ENCODE data around the gene AGPS.
"Not testable (repeated sequence)": the region's sequence is repeated elsewhere in the genome, so short reads cannot be mapped to it uniquely, and the experiment has no call there.

Gene AGPS

GRCh38 chr2:177478029-177478428 is 85.5 kb downstream of the AGPS start:
- Histone ChIP-seq H3K27me3 (no peaks in the 10 kb centered on the region), H3K4me1 (no peaks in the 10 kb centered on the region), H4K20me1 (no peaks in the 10 kb centered on the region), H3K9ac (no peak overlapping the region), H3K4me3 (no peak overlapping the region), H3K4me2 (no peak overlapping the region), H3K36me3 (peaks cover 11 to 56% (median 24%) of the 10 kb centered on the region in 11 experiments; a peak in 19 of 22 replicates), H3K27ac (no peak overlapping the region), H3K9me3 (replicated peaks in 1 of 11) (peaks cover 0 to 28% (median 11%) of the 10 kb centered on the region in 11 experiments; a peak in 18 of 22 replicates)
- TF ChIP-seq Cebpa-rat (IDR thresholded peaks at IDR 0.05): no peak

DNA sequence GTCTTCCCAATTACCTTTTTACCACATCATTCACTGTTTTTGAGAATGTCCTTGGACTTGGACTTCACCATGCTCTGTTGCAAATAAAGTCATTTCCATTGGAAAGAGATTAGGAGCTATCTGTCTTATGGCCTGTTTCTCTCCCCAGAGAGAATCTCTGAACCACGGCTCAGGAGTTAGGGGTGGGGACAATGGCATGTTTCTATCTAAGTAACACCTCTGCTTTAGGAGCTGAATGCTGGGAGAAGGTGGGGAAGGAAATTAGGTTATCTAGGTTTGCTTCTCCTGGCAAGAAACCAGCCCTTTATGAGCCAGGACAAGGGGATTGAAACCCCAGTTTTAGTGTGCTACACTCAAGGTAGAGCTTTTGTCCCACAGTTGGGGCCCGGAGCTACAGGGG is 86.3 kb downstream of the AGPS start:
- no peaks in the 10 kb centered on the region for H3K4me1 ChIP-seq
- H3K27me3 ChIP-seq: no peaks in the 10 kb centered on the region
- no peak overlapping the region for H3K4me2 ChIP-seq
- no peak overlapping the region for H3K27ac ChIP-seq
- no peak for TF ChIP-seq Cebpa-rat (IDR thresholded peaks at IDR 0.05)
- H4K20me1 ChIP-seq: no peaks in the 10 kb centered on the region
- H3K9me3 ChIP-seq (replicated peaks in 1 of 11): peaks cover 0 to 28% (median 11%) of the 10 kb centered on the region in 11 experiments; a peak in 18 of 22 replicates
- H3K4me3 ChIP-seq: no peak overlapping the region
- H3K36me3 ChIP-seq: peaks cover 11 to 56% (median 24%) of the 10 kb centered on the region in 11 experiments; a peak in 19 of 22 replicates
- H3K9ac ChIP-seq: no peak overlapping the region

GRCh38 chr2:177482195-177482594 is 89.6 kb downstream of the AGPS start:
- no peak overlapping the region for H3K9ac ChIP-seq
- no peaks in the 10 kb centered on the region for H3K4me1 ChIP-seq
- no peak overlapping the region for H3K27ac ChIP-seq
- H3K4me3 ChIP-seq: no peak overlapping the region
- H3K4me2 ChIP-seq: no peak overlapping the region
- no peaks in the 10 kb centered on the region for H3K27me3 ChIP-seq
- TF ChIP-seq Cebpa-rat (IDR thresholded peaks at IDR 0.05): no peak
- peaks cover 10 to 69% (median 24%) of the 10 kb centered on the region in 11 experiments; a peak in 20 of 22 replicates for H3K36me3 ChIP-seq
- no peaks in the 10 kb centered on the region for H4K20me1 ChIP-seq
- H3K9me3 ChIP-seq (replicated peaks in 1 of 11): peaks cover 0 to 28% (median 11%) of the 10 kb centered on the region in 11 experiments; a peak in 18 of 22 replicates

DNA sequence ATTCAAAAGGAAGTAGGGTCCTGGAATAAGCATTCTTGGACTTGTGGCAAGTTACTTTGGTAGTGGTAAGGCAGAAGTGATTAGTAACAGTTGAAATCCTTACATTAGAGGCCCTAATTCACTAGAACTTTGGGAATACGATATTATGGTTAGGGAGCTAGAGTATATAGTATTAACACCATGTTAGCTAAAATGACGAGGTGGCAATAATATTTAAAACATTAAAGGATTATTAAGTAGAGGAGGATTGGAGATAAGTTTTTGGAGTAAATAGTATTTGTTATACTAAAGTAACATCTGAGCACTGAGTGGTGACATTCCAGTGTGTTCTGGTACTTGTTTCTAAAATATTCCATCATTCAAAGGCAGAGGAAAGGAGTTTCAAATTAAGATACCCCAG is 91.0 kb downstream of the AGPS start:
- H4K20me1 ChIP-seq: no peaks in the 10 kb centered on the region
- no peak overlapping the region for H3K4me3 ChIP-seq
- no peaks in the 10 kb centered on the region for H3K4me1 ChIP-seq
- peaks cover 6 to 59% (median 18%) of the 10 kb centered on the region in 11 experiments; a peak in 19 of 22 replicates for H3K36me3 ChIP-seq
- no peak overlapping the region for H3K4me2 ChIP-seq
- H3K27me3 ChIP-seq: no peaks in the 10 kb centered on the region
- H3K9me3 ChIP-seq (replicated peaks in 1 of 11): peaks cover 0 to 14% (median 7%) of the 10 kb centered on the region in 11 experiments; a peak in 15 of 22 replicates
- no peak overlapping the region for H3K9ac ChIP-seq
- no peak for TF ChIP-seq Cebpa-rat (IDR thresholded peaks at IDR 0.05)
- no peak overlapping the region for H3K27ac ChIP-seq

- H3K4me2 ChIP-seq: no peak overlapping the region
- H3K9me3 ChIP-seq (replicated peaks in 1 of 11): peaks cover 0 to 8% (median 4%) of the 10 kb centered on the region in 11 experiments; a peak in 8 of 22 replicates
Measured at GRCh38 chr2:177484180-177484795, 91.7 kb downstream of the AGPS start.

DNA sequence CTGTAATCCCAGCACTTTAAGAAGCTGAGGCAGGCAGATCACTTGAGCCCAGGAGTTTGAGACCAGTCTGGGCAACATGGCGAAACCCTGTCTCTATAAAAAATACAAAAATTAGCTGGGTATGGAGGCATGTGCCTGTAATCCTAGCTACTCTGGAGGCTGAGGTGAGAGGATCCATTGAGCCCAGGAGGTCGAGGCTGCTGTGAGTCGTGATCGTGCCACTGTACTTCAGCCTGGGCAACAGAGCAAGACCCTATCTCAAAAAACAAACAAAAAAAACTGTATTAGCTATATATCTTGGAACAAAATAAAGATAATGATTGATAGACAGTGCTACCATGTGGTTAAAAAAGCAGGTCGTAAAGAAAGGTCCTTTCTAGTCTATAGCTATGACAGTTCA is 93.1 kb downstream of the AGPS start:
- H3K9me3 ChIP-seq (replicated peaks in 1 of 11); H3K4me3 ChIP-seq; H3K9ac ChIP-seq; H3K27ac ChIP-seq; H3K27me3 ChIP-seq; H4K20me1 ChIP-seq; H3K4me2 ChIP-seq; H3K4me1 ChIP-seq: not testable (repeated sequence)
- peaks cover 0 to 43% (median 8%) of the 10 kb centered on the region in 11 experiments; a peak in 15 of 22 replicates for H3K36me3 ChIP-seq

More at GRCh38 chr2:177484180-177484795, 91.7 kb downstream of the AGPS start:
- Histone ChIP-seq H3K9ac (no peak overlapping the region), H3K4me1 (no peaks in the 10 kb centered on the region), H4K20me1 (no peaks in the 10 kb centered on the region), H3K4me3 (no peak overlapping the region), H3K36me3 (peaks cover 2 to 52% (median 14%) of the 10 kb centered on the region in 11 experiments; a peak in 17 of 22 replicates), H3K27me3 (no peaks in the 10 kb centered on the region), H3K27ac (no peak overlapping the region)
- TF ChIP-seq Cebpa-rat (IDR thresholded peaks at IDR 0.05): no peak

- peaks cover 0 to 53% (median 13%) of the 10 kb centered on the region in 11 experiments; a peak in 14 of 22 replicates for H3K36me3 ChIP-seq
- no peaks in the 10 kb centered on the region for H4K20me1 ChIP-seq
- no peak overlapping the region for H3K27ac ChIP-seq
- H3K4me2 ChIP-seq: no peak overlapping the region
- no peaks in the 10 kb centered on the region for H3K27me3 ChIP-seq
- no peak for TF ChIP-seq Cebpa-rat (IDR thresholded peaks at IDR 0.05)
- H3K9me3 ChIP-seq (replicated peaks in 1 of 11): no peaks in the 10 kb centered on the region
- no peak overlapping the region for H3K9ac ChIP-seq
- H3K4me3 ChIP-seq: no peak overlapping the region
- H3K4me1 ChIP-seq: no peaks in the 10 kb centered on the region
Measured at GRCh38 chr2:177489719-177490301, 97.2 kb downstream of the AGPS start.

- Histone ChIP-seq H3K36me3 (peaks cover 0 to 61% (median 10%) of the 10 kb centered on the region in 11 experiments; a peak in 12 of 22 replicates), H3K27ac (no peak overlapping the region), H4K20me1 (no peaks in the 10 kb centered on the region), H3K4me1 (no peaks in the 10 kb centered on the region), H3K9me3 (replicated peaks in 1 of 11) (no peaks in the 10 kb centered on the region), H3K4me3 (no peak overlapping the region), H3K9ac (no peak overlapping the region), H3K4me2 (no peak overlapping the region), H3K27me3 (no peaks in the 10 kb centered on the region)
- no peak for TF ChIP-seq Cebpa-rat (IDR thresholded peaks at IDR 0.05)
Measured at GRCh38 chr2:177495945-177496344, 103.4 kb downstream of the AGPS start.

- no peaks in the 10 kb centered on the region for H4K20me1 ChIP-seq
- no peak overlapping the region for H3K4me2 ChIP-seq
- no peaks in the 10 kb centered on the region for H3K27me3 ChIP-seq
- TF ChIP-seq Cebpa-rat (IDR thresholded peaks at IDR 0.05): no peak
- H3K36me3 ChIP-seq: peaks cover 0 to 60% (median 10%) of the 10 kb centered on the region in 11 experiments; a peak in 12 of 22 replicates
- no peak overlapping the region for H3K27ac ChIP-seq
- no peak overlapping the region for H3K9ac ChIP-seq
- no peak overlapping the region for H3K4me3 ChIP-seq
- no peaks in the 10 kb centered on the region for H3K4me1 ChIP-seq
- no peaks in the 10 kb centered on the region for H3K9me3 ChIP-seq (replicated peaks in 1 of 11)
Measured at GRCh38 chr2:177496921-177497320, 104.3 kb downstream of the AGPS start.
